H1 (cell line): Measurements from ENCODE around the gene SCAMP5. TPM values are rescaled to one million over a fixed set of nuclear protein-coding genes. Genes with fewer than 3 reads are reported as not detected.

Experiments used
- ATF2 ChIP-seq: IDR thresholded peaks from 2 replicates; pipeline ENCODE4 v1.6.1; 2012; ENCODE audit warnings: low read length, inconsistent platforms
- CHD7 ChIP-seq: fragments of 300-600 bp; sonication (generic); IDR thresholded peaks from 2 replicates; pipeline ENCODE4 v1.7.1; 2012; ENCODE audit warnings: low read length, moderate library complexity, mild to moderate bottlenecking, inconsistent platforms; ENCODE audit not compliant: insufficient replicate concordance
- CTCF ChIP-seq, 3 experiments: IDR thresholded peaks; 1 replicate in 2 of 3; 2 replicates in 1 of 3; pipeline versions ENCODE4 v1.5.1 to v1.6.1; 2011; ENCODE audit warnings: low read length in 3 of 3, mild to moderate bottlenecking in 3 of 3, inconsistent platforms in 2 of 3, low read depth in 1 of 3, moderate library complexity in 1 of 3; ENCODE audit not compliant: insufficient read depth in 1 of 3; ENCODE audit errors: control extremely low read depth in 1 of 3
- MAX ChIP-seq: IDR thresholded peaks from 2 replicates; pipeline ENCODE4 v1.6.1; 2012; ENCODE audit warnings: inconsistent platforms
- POU5F1 ChIP-seq: IDR thresholded peaks from 2 replicates; pipeline ENCODE4 v1.6.1; 2011; ENCODE audit warnings: low read depth, mild to moderate bottlenecking, low read length, moderate library complexity
- SP2 ChIP-seq: IDR thresholded peaks from 2 replicates; pipeline ENCODE4 v1.6.1; 2012; ENCODE audit warnings: mild to moderate bottlenecking, low read length, inconsistent platforms
- TCF12 ChIP-seq: IDR thresholded peaks from 2 replicates; pipeline ENCODE4 v1.6.1; 2011; ENCODE audit warnings: low read depth, mild to moderate bottlenecking, low read length
- polyA plus RNA-seq, 7 experiments: library from polyadenylated mRNA; depleted of rRNA in 3 of 7; stranded (reverse) in 5 of 7; unstranded in 2 of 7; fragments of >200 nt in 5 of 7; fragments of 200-250 nt in 2 of 7; gene quantifications; 1 replicate in 5 of 7; 2 replicates in 1 of 7; 4 replicates in 1 of 7; pipeline versions ENCODE4 v1.2.1 to v1.2.3, GENCODE V29; 2011 to 2013; ENCODE audit warnings: missing spikeins in 2 of 7, mixed read lengths in 2 of 7
- total RNA-seq: library from RNA; stranded (reverse); fragmentation: NEBNext Ultra II Directional; extraction: Animal tissue kit (Norgen Biotek cat#: 25700); gene quantifications from 2 replicates; pipeline ENCODE4 v1.2.1, GENCODE V29; 2021

SCAMP5 gene
- total and polyA plus RNA-seq, 2 of the 8 experiments (the other 6 are each of a cell fraction or from before 2014, with no cell fraction given): 55.4 to 94.7 TPM

- no peak for TF ChIP-seq SP2
- TF ChIP-seq MAX: no peak
- no peak for TF ChIP-seq CHD7
- TF ChIP-seq POU5F1: no peak
- TF ChIP-seq CTCF (IDR thresholded peaks at IDR 0.05; ENCODE audit: control extremely low read depth in 1 of 3, insufficient read depth in 1 of 3, low read depth in 1 of 3, low read length in 3 of 3): no peak
- TF ChIP-seq TCF12: peak; percentile 77; the same call in 1 of the 2 replicates
- 0 out of 2 replicates have a peak, but pooled peaks have one; percentile 36 for TF ChIP-seq ATF2
These were observed 40.9 kb downstream of the SCAMP5 start (continued) for GRCh38 chr15:75036212-75036616.
